Activated CD8-positive, alpha-beta memory T cell treated with anti-CD3 and anti-CD28 coated beads for 48 hours (primary cell): ENCODE measurements around the gene MMP25.
A peak's percentile ranks its signal among the peaks of the same experiment; 100 is the strongest.

Experiments used
- DNase-seq, 3 experiments: peaks; one replicate each; pipeline ENCODE4 v3.0.0-alpha.2; 2020; ENCODE audit warnings: low read depth in 2 of 3, low spot score in 2 of 3

MMP25 gene

DNA sequence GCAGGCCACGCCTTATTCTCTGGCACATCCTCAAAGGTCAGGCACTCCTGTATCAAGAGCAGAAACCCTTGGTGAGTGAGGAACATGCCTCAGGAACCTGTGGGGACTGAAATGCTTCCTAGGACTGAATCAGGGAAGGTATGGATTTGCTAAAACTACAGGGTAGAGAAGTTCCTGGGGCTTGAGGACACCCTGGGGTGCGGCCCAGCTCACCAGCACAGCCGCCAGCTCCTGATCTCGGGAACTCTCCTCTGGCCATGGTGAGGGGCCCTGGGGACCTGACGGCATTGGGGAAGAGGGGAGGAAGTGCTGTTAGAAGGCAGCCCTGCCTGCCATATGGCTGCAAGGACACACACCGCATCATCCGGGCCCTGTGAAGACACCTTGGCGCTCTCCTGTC lies 45.2 kb downstream of the MMP25 start:
- no peak for DNase-seq

DNA sequence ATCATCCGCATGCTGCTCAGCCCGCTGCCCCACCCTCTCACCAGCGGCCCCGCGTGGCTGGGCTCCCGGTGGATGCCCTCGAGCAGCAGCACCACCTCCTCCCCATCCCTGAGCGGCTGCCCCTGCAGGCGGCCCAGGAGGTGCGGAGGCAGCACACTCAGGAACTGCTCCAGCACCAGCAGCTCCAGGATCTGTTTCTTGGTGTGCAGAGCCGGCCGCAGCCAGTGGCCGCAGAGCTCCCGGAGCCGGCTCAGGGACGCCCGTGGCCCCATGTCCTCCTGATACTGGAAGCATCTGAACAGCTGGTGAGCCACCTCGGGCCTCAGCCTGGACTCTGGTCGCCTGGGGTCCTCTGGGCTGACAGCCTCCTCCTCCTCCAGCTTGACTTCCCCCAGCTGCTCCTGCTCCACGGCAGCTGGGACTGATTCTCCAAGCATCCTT lies 46.2 kb downstream of the MMP25 start:
- DNase-seq, result no peak

DNA sequence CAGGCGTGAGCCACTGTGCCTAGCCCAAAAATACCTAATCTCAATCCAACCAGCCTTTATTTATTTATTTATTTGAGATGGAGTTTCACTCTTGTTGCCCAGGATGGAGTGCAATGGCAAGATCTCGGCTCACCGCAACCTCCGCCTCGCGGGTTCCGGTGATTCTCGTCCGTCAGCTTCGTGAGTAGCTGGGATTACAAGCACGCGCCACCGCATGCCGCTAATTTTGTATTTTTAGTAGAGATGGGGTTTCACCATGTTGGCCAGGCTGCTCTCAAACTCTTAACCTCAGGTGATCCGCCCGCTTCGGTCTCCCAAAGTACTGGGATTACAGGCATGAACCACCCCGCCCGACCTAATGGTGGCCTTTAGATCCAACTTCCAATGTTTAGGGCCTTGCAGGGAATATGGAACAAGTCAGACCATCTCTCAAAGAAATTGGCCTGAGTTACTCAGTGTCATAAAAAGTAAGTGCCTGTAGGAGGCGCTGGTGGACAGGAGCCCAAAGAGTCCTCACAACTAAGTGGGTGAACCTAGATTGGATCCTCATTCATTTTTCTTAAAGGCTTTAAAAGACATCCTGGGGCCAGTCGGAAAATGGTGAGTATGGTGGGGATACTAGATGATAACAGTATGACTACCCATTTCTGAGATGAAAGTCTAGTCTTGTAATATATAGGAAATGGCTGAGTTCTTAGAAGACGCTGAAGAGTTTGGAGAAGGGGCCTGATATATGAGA lies 48.1 kb downstream of the MMP25 start:
- no peak for DNase-seq

- peak in 1 of 3 experiments; percentile 46 for DNase-seq
Measured at GRCh38 chr16:3095869-3096268, 49.5 kb downstream of the MMP25 start.

- no peak for DNase-seq
Measured at GRCh38 chr16:3096362-3096761, 50.0 kb downstream of the MMP25 start.

DNA sequence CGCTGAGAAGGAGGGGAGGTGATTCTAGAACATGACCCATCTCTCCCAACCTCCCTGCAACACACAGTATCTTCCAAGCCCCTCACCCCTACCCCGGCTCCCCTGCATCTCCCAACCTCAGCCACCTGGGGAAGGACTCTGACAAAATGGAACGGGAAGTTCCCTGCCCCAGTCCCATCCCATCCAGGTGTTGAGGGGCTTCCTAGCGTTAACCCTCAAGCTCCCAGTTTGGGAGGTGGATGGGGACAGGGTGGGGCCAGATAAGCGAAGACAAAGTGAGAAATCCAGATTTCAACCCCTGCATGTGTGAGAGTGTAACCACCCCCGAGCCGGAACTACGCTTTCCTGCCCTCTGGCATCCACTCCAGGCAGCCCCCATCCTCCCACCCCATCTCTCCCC lies 50.9 kb downstream of the MMP25 start:
- no peak for DNase-seq

DNA sequence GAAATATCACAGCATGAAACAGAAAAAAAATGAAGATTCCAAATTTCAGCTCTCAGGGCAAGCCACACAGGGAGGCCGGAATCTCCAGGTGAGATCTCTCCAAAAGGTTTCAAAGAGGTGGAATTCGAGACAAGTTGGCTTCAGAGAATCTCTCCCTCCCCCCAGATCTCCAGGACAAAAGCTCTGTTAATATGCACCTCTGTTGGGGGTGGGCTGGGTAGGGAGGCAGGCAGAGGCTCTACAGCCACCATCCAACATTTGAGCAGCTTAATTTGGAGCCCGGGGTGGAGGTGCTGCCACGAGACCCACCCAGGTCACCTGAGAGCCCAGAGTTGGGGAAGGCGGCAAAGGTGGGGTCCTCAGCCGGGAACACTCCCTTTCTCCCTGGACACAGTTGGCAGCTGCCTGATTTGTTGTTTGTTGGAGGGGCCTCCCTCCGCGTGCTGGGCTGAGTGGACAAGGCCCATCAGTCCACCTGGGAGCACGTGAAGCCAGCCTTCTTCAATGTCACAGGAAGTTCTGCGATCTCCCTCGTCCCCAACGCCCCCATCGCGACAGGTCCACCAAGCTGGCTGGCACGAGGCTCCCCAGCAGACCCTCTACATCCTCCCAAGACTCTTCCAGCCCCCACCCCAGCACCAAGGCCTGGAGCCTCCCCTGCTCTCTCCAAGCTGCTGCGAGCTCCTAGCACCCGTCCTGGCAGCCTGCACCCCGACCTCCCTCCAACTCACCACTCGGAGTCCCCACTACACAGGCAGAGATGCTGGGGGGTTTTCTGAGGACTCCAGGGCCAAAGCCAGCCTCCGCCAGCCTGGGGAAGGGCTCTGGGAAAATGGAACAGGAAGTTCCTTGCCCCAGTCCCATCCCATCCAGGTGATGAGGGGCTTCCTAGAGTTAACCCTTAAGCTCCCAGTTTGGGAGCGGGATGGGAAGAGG lies 52.4 kb downstream of the MMP25 start, which contains the start of gene ZSCAN10:
Gene ZSCAN10 (minus strand): TSS at position 836 of the 936 bp plus-strand sequence. CDS start 6,357 bp downstream, outside the sequence.
- DNase-seq, result no peak

DNA sequence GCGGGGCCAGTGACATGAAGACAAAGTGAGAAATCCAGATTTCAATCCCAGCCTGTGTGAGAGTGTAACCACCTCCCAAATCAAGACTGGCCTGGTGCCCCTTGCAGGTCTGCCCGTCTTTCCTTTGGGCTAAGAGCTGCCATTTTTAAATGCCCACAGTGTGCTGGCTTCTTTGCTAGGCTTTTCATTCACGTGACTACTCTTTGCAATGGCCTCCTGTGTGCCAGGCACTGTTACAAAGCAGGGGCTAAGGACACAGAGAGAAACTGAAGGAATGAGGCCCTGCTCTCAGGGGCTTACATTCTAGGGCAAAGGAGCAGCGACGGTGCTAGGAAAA lies 53.0 kb downstream of the MMP25 start:
- no peak for DNase-seq

DNA sequence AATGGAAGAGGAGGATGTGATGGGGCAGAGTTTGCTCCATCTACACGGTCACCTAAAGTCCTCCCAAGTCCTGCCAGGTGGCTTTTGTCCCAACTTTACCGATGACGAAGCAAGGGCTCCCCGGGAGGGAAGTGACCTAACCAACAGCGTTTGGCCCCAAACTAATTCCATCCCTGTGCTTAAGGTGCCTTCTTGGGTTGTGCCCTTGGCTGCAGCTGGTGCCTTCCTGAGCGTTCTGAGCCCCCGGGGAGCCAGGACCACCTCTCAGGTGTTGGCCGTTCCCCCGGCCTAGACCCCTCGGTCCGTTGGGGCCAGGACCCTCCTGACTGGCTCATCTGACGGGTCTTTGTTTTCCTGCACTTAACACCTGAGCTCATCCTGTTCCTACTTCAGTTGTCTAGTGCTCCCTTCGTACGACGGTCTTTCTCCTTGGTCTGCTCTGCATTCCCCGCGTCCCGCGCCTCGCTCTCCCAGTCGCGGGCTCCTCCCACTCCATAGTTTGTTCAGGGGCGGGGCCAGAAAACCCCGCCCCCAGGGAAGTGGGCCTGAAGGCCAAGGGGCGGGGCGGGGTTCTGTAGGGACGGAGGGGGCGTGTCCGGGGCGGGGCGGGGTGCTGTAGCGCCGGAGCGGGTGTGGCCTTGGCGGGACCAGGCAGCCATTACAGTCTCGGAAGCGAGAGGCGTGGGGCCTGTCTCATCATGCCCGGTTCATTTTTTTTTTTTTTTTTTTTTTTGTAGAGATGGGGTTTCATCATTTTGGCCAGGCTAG lies 53.6 kb downstream of the MMP25 start:
- DNase-seq, result peak; percentile 83 to 88 (median 87)

DNA sequence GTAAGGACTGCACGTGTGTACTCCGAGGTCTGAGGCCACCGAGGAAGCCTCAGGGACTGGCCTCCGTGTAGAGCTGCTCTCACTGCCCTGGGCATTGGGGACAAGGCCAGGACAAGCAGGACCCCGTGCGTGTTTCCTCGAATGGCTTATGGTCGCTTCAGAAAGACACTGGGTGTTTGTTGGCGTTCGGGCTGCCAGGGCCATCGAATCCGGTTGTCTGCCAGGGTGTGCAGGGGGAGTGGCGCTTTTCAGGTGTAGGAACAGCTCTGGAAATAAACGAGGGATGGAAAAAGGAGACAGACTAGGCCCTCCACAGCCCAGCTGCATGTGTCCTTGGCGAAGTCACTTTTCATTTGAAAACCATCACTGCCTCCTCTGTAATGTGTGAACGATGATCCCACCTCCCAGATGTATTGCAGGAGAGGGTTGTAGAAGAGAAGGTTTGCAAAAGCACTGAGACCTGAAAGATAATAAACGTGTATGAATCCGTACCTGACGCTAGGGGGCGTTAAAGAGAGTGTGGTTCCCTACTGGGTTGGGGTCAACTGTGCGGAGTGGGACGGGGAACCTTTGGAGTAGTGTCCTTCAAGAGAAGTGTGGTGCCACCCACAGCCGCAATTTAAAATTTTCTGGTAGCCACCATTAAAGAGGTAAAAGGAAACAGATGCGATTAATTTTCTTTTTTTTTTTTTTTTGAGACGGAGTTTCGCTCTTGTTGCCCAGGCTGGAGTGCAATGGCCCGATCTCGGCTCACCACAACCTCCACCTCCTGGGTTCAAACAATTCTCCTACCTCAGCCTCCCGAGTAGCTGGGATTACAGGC lies 54.9 kb downstream of the MMP25 start:
- DNase-seq, result no peak

DNA sequence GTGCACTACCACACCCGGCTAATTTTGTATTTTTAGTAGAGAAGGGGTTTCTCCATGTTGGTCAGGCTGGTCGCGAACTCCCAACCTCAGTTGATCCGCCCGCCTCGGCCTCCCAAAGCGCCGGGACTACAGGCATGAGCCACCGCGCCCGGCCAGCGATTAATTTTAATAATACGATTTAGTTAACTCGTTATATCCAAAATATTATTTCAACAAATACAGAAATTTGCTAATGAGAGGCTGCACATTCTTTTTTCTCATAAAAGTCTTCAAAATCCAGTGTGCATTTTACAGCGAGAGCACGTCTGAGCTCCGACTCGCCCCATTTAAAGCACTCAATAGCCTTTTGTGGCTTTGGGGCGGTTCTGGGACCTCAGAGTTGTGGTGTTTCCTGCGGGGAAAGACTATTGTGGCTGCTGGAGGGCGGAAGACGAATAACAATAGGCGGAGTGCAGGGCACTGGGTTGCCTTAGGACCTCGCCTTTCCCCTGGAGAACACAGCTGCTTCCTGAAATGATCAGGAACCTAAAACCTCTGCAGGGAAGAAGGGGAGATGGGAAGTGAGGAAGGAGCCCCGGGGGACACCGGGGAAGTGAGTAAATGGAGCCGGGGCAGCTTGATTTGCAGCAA lies 55.6 kb downstream of the MMP25 start:
- no peak for DNase-seq

- DNase-seq, result peak; percentile 72 to 90 (median 80)
Measured at GRCh38 chr16:3106205-3106928, 60.0 kb downstream of the MMP25 start.
